GM15510 (cell line): ENCODE data around the gene NELL2.

ENCODE experiments used
- POLR2A ChIP-seq: IDR thresholded peaks from 3 replicates; pipeline ENCODE4 v1.6.1; 2011; ENCODE audit warnings: borderline replicate concordance; ENCODE audit not compliant: insufficient read length; ENCODE audit errors: extremely low read depth

The NELL2 gene

DNA sequence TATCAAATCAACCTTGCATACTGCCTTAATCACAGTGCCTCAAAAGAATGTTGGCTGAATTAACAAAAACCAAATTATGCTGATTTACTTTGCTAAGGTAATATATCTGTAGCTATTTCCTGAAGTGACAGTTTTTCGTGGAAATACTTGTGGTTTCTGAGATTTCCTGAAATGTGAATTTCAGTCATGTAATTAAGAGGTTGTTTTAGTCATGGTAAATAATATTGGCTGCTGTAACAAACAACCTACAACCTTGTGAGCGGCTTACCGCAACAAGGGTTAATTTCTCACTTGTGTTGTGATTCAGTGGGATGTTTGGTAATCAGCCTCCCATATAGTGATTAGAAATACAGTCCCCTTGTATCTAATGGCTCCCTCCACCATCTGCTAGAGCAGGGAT is 387.9 kb downstream of the NELL2 start:
- TF ChIP-seq POLR2A: no peak

DNA sequence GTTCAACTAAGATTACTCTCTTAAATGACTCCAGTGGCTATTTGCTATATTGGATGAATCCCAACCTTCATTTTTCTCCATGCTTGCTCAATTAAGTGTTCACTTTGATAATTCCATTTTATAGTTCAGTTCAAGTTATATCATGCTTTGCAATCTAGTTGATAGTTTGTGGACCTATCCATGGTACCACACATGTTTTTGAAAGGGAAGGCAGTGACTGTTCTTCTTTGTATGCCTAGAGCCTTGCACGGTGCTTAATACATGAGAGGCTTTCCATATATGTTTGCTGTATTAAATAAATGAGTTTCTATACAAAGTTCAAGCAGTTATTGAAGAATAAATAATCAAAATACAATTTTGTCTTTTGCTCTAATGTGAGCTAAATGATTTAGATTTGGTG is 391.3 kb downstream of the NELL2 start:
- TF ChIP-seq POLR2A: no peak

DNA sequence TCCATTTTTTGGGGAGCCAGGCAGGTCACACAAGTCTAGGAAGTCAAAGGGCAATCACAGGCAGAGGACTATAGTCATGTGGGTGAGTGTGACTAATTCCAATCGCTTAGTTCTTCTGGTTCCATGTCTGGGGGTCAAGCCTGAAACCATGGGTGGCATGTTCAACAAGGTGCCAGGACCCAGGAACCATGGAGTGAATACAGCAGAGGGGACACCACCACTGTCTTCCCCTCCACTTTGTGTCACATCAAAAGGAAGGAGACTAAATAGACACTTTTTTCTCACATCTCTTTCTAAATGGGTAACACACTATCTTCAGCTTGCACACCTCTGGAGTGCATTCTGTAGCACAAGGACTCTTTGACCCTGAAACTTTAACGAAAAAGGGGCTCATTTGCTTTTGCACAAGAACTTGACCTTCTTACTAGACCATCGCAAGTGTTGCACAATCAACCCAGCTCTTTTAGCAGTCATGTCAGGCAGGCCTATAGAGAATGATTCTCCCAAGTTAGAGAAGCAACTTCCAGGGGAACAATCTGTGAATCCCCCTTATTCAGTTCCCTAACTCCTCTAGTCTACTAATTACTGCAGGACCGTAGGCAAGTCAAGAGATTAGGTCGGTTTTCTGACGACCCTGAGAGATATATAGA is 398.7 kb downstream of the NELL2 start:
- no peak for TF ChIP-seq POLR2A

DNA sequence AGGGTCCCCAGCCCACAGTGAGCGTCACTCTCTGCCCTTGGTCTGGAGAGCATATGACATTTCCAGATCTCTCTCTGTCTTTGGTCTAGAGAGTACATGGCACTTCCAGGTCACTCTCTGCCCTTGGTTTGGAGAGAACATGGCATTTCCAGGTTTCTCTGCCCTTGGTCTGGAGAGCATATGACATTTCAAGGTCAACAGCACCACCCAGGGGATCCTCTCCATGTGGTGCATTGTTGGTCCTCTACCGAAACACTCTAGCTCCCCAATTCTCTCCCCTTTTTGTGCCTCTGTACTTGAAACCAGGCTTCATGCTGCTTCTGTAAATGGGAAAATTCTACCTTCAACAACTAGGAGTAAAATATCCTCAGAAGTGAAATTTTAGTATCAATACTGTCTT is 399.4 kb downstream of the NELL2 start:
- no peak for TF ChIP-seq POLR2A

DNA sequence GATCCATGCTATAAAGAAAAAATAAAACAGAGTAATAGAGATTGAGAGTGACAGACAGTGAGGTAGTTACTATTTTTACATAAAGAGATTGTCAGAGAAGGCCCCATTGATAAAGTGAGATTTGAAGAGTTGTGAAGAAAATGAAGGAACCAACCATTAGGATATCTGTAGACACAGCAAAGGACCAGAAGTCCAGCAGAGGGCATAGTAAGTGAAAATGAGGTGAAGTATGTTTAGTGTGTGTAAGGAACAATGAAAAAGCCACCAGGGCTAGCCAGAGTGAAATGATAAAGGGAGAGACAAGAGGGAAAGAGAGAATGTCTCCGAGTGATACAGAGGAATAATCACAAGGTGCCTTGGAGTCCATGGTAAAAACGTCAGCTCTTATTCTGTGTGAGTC is 411.0 kb downstream of the NELL2 start:
- no peak for TF ChIP-seq POLR2A

DNA sequence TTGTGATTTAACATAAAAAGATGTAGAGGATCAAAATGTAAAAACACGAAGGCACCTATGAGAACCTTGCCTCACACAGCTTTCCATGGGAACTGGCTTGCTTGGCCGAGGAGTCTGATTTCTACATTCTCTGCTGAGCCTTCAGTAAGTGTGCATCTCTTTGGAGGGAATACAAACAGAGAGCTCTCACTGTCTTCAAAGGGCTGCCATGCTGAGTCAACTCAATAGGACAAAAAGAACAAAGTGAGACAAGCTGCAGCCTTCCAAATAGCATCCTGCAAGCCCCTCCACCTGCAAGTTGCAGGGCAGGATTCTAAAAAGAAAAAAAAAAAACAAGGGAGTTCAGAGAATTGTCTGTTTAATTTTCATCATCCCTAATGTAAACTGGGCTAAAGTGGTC is 411.9 kb downstream of the NELL2 start:
- no peak for TF ChIP-seq POLR2A

GRCh38 chr12:44462729-44463128 is 413.4 kb downstream of the NELL2 start:
- no peak for TF ChIP-seq POLR2A

DNA sequence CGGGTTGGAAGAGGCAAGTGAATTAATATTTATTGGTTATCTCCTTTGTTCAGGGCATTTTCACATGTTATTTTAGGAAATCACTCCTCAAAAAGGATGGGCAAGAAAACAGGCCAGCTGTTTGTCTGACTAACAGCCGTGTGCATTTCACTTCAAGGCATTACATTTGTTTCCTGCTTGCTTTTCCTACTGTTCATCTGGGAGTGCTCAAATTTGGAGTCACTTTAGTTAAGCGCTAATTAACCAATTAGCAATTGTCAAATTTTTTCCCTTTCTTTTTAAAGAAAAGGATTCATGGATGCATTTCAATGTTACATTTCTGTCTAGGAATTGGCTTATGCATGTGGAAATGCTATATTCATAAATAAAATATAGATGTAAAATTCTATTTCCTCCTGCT is 415.9 kb downstream of the NELL2 start:
- no peak for TF ChIP-seq POLR2A

DNA sequence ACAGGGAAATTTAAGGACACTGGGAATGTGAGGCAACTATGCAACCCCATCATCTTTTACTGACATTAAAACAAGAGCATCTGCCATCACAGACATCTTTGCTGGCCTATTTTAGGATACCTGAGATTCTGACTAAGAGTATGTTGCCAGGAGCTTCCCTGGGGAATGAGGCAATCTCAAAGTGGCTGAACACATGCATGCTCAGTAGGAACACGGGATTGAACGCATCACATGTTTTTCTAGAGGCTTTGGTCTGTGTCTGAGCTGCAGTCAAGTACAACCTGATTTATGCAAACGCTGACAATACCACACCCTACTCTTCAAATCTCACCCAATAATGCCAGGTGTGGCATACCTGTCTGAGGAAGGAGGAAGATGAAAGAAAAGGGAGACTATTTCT is 416.5 kb downstream of the NELL2 start:
- no peak for TF ChIP-seq POLR2A
